ENCODE measurements around the gene ZNF217.

The ZNF217 gene

GRCh38 chr20:53561505-53561904 is 32.1 kb downstream of the ZNF217 start:
- Histone ChIP-seq H3K27me3 (ENCODE audit: control insufficient read depth, low read length) (no peaks in the 10 kb centered on the region), H3K4me1 (ENCODE audit: control insufficient read depth, low read length) (no peaks in the 10 kb centered on the region), H3K9me2 (replicated peaks; ENCODE audit: control insufficient read depth, low read length) (no peaks in the 10 kb centered on the region), H3K79me2 (ENCODE audit: control insufficient read depth, low read length) (no peaks in the 10 kb centered on the region), H3F3A (ENCODE audit: control insufficient read depth, insufficient read depth) (no peaks in the 10 kb centered on the region), H3K4me2 (ENCODE audit: low read length) (no peak overlapping the region), H3K36me3 (ENCODE audit: control insufficient read depth, low read length) (peaks cover 5% of the 10 kb centered on the region; the same call in 1 of the 2 replicates), H3K4me3 (ENCODE audit: low read length) (no peak overlapping the region), H4K20me1 (ENCODE audit: control insufficient read depth, insufficient read depth, low read depth, low read length) (no peaks in the 10 kb centered on the region), H3K9me3 (ENCODE audit: control insufficient read depth, insufficient read depth, low read length) (no peaks in the 10 kb centered on the region), H3K27ac (ENCODE audit: low read depth, low read length) (no peak overlapping the region)
- TF ChIP-seq EZH2phosphoT487 (IDR thresholded peaks at IDR 0.05; ENCODE audit: borderline replicate concordance, low read length) = no peak
- TF ChIP-seq, protein P1, sequence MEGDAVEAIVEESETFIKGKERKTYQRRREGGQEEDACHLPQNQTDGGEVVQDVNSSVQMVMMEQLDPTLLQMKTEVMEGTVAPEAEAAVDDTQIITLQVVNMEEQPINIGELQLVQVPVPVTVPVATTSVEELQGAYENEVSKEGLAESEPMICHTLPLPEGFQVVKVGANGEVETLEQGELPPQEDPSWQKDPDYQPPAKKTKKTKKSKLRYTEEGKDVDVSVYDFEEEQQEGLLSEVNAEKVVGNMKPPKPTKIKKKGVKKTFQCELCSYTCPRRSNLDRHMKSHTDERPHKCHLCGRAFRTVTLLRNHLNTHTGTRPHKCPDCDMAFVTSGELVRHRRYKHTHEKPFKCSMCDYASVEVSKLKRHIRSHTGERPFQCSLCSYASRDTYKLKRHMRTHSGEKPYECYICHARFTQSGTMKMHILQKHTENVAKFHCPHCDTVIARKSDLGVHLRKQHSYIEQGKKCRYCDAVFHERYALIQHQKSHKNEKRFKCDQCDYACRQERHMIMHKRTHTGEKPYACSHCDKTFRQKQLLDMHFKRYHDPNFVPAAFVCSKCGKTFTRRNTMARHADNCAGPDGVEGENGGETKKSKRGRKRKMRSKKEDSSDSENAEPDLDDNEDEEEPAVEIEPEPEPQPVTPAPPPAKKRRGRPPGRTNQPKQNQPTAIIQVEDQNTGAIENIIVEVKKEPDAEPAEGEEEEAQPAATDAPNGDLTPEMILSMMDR (IDR thresholded peaks at IDR 0.05; ENCODE audit: low read depth, low read length, poor library complexity, severe bottlenecking) = no peak

- H4K20me1 ChIP-seq (ENCODE audit: control insufficient read depth, insufficient read depth, low read depth, low read length) = no peaks in the 10 kb centered on the region
- no peaks in the 10 kb centered on the region for H3K79me2 ChIP-seq (ENCODE audit: control insufficient read depth, low read length)
- H3K27ac ChIP-seq (ENCODE audit: low read depth, low read length) = no peak overlapping the region
- H3K36me3 ChIP-seq (ENCODE audit: control insufficient read depth, low read length) = no peaks in the 10 kb centered on the region
- H3K4me3 ChIP-seq (ENCODE audit: low read length) = no peak overlapping the region
- H3K4me1 ChIP-seq (ENCODE audit: control insufficient read depth, low read length) = no peaks in the 10 kb centered on the region
- H3K9me3 ChIP-seq (ENCODE audit: control insufficient read depth, insufficient read depth, low read length) = no peaks in the 10 kb centered on the region
- H3F3A ChIP-seq (ENCODE audit: control insufficient read depth, insufficient read depth) = no peaks in the 10 kb centered on the region
- no peak overlapping the region for H3K4me2 ChIP-seq (ENCODE audit: low read length)
- no peak for TF ChIP-seq EZH2phosphoT487 (IDR thresholded peaks at IDR 0.05; ENCODE audit: borderline replicate concordance, low read length)
- TF ChIP-seq, protein P1 (IDR thresholded peaks at IDR 0.05; ENCODE audit: low read depth, low read length, poor library complexity, severe bottlenecking) = no peak
- H3K9me2 ChIP-seq (replicated peaks; ENCODE audit: control insufficient read depth, low read length) = no peaks in the 10 kb centered on the region
- H3K27me3 ChIP-seq (ENCODE audit: control insufficient read depth, low read length) = no peaks in the 10 kb centered on the region
Observed at GRCh38 chr20:53559816-53560215, 33.8 kb downstream of the ZNF217 start.

DNA sequence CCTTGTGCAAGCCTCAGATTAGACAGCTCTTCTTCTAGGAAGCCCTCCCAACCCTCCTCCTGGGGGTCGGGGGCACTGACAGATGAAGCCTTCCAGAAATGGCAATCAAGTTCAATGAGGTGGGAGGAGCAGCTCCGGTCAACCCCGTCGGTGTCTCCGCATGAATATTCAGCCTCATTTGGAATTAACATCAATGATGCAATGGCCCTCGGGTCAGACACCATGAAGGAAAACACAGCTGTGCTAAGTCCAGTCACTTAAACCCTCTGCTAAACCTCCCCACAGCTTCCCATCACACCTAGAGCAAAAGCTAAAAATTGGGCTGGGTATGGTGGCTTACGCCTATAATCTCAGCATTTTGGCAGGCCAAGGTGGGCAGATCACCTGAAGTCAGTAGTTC is 36.5 kb downstream of the ZNF217 start:
- TF ChIP-seq, protein P1 (IDR thresholded peaks at IDR 0.05; ENCODE audit: low read depth, low read length, poor library complexity, severe bottlenecking) = no peak
- no peak for TF ChIP-seq EZH2phosphoT487 (IDR thresholded peaks at IDR 0.05; ENCODE audit: borderline replicate concordance, low read length)
- no peaks in the 10 kb centered on the region for H3K27me3 ChIP-seq (ENCODE audit: control insufficient read depth, low read length)
- H3K27ac ChIP-seq (ENCODE audit: low read depth, low read length) = no peak overlapping the region
- H3F3A ChIP-seq (ENCODE audit: control insufficient read depth, insufficient read depth) = no peaks in the 10 kb centered on the region
- no peaks in the 10 kb centered on the region for H3K9me3 ChIP-seq (ENCODE audit: control insufficient read depth, insufficient read depth, low read length)
- no peaks in the 10 kb centered on the region for H3K9me2 ChIP-seq (replicated peaks; ENCODE audit: control insufficient read depth, low read length)
- H3K4me2 ChIP-seq (ENCODE audit: low read length) = no peak overlapping the region
- H3K4me3 ChIP-seq (ENCODE audit: low read length) = no peak overlapping the region
- no peaks in the 10 kb centered on the region for H4K20me1 ChIP-seq (ENCODE audit: control insufficient read depth, insufficient read depth, low read depth, low read length)
- H3K36me3 ChIP-seq (ENCODE audit: control insufficient read depth, low read length) = no peaks in the 10 kb centered on the region
- no peaks in the 10 kb centered on the region for H3K79me2 ChIP-seq (ENCODE audit: control insufficient read depth, low read length)
- H3K4me1 ChIP-seq (ENCODE audit: control insufficient read depth, low read length) = no peaks in the 10 kb centered on the region
